GM18498 (cell line): ENCODE data around the gene SRP9.
"Not testable (repeated sequence)": the region's sequence is repeated elsewhere in the genome, so short reads cannot be mapped to it uniquely, and the experiment has no call there.

Experiments used
- ATAC-seq: cut with Tn5 transposase; IDR thresholded peaks from one replicate; pipeline ENCODE4 v1.9.1; 2021; ENCODE audit warnings: mild to moderate bottlenecking, moderate library complexity; ENCODE audit not compliant: unreplicated experiment

The SRP9 gene

GRCh38 chr1:225813214-225813964 is 35.8 kb downstream of the SRP9 start:
- no peak for ATAC-seq

GRCh38 chr1:225814381-225814780 is 36.8 kb downstream of the SRP9 start:
- ATAC-seq = no peak

- ATAC-seq = not testable (repeated sequence)
These were observed 37.5 kb downstream of the SRP9 start for GRCh38 chr1:225815090-225815489.

- no peak for ATAC-seq
These were observed 38.0 kb downstream of the SRP9 start for GRCh38 chr1:225815526-225816178.

GRCh38 chr1:225816643-225817538 is 39.3 kb downstream of the SRP9 start:
- no peak for ATAC-seq

GRCh38 chr1:225817611-225818061 is 40.0 kb downstream of the SRP9 start:
- ATAC-seq = no peak

GRCh38 chr1:225818229-225818628 is 40.6 kb downstream of the SRP9 start:
- ATAC-seq = no peak

GRCh38 chr1:225819346-225820192 is 41.9 kb downstream of the SRP9 start:
- ATAC-seq = no peak

GRCh38 chr1:225820522-225821120 is 43.0 kb downstream of the SRP9 start:
- no peak for ATAC-seq

GRCh38 chr1:225822655-225823403 is 45.2 kb downstream of the SRP9 start:
- no peak for ATAC-seq

GRCh38 chr1:225823811-225824261 is 46.2 kb downstream of the SRP9 start:
- no peak for ATAC-seq

- no peak for ATAC-seq
These were observed 46.9 kb downstream of the SRP9 start for GRCh38 chr1:225824533-225824941.

- no peak for ATAC-seq
These were observed 47.5 kb downstream of the SRP9 start for GRCh38 chr1:225825078-225825477.

GRCh38 chr1:225825607-225826007 is 48.0 kb downstream of the SRP9 start:
- no peak for ATAC-seq

GRCh38 chr1:225827076-225827475 is 49.5 kb downstream of the SRP9 start:
- ATAC-seq = no peak

- ATAC-seq = no peak
These were observed 51.2 kb downstream of the SRP9 start for GRCh38 chr1:225828706-225829345.

GRCh38 chr1:225830841-225831240 is 53.2 kb downstream of the SRP9 start:
- no peak for ATAC-seq

- no peak for ATAC-seq
These were observed 57.0 kb downstream of the SRP9 start for GRCh38 chr1:225834417-225835329.
